Measurements from ENCODE around the gene SLC5A3.

- TF ChIP-seq TARDBP (IDR thresholded peaks at IDR 0.05) (no peak), SUZ12 (IDR thresholded peaks at IDR 0.05) (no peak), ARNT (IDR thresholded peaks at IDR 0.05) (no peak), NFRKB (IDR thresholded peaks at IDR 0.05) (no peak), PKNOX1 (IDR thresholded peaks at IDR 0.05) (no peak), FOXA1 (IDR thresholded peaks at IDR 0.05) (no peak), FOXM1 (IDR thresholded peaks at IDR 0.05; ENCODE audit: borderline replicate concordance) (no peak), BHLHE40 (IDR thresholded peaks at IDR 0.05; ENCODE audit: borderline replicate concordance) (no peak)
Observed at GRCh38 chr21:34100790-34101189, 27.4 kb downstream of the SLC5A3 start.
